SJCRH30 (cell line): ENCODE results near the gene SNX13. TPM values are rescaled to one million over a fixed set of nuclear protein-coding genes. Genes with fewer than 3 reads are reported as not detected.

Experiments
- total RNA-seq: library from RNA; depleted of rRNA; stranded (reverse); fragments of >200 nt; shearing (Covaris generic); gene quantifications from 2 replicates; pipeline ENCODE4 v1.2.3, GENCODE V29; 2014; rRNA removed

SNX13 gene
- total RNA-seq, 1 experiment from 2014 or later = 37.1 TPM

Other genes with a start within 250 kb of the SNX13 start
- not detected in 2 replicates for gene PRPS1L1, start 87.4 kb upstream of the SNX13 start, total RNA-seq